CD4-positive, alpha-beta memory T cell (primary cell): Measurements from ENCODE around the gene FOXP1. TPM values are rescaled to one million over a fixed set of nuclear protein-coding genes. Genes with fewer than 3 reads are reported as not detected.

Experiments
- CTCF ChIA-PET: fragments of 350-600 bp; sonication (Branson Sonifier 250); formaldehyde crosslinking; loops from one replicate; lab custom pipeline; 2021; ENCODE audit warnings: inconsistent platforms; ENCODE audit not compliant: partially characterized antibody; lab: Charles Lee
- POLR2A ChIA-PET: fragments of 350-600 bp; sonication (Branson Sonifier 250); formaldehyde crosslinking; loops from one replicate; lab custom pipeline; 2021; ENCODE audit not compliant: partially characterized antibody; lab: Charles Lee
- DNase-seq, 5 donors: peaks; one replicate each; pipeline versions ENCODE4 v3.0.0 to v3.0.0-alpha.2; 2020 to 2022; ENCODE audit warnings: mixed read lengths in 1 of 5
- H3K27ac ChIP-seq: one replicate; pipeline ENCODE4 v1.7.0; 2013; ENCODE audit warnings: low read depth, low read length
- H3K27me3 ChIP-seq: 2 replicates; pipeline ENCODE4 v1.7.0; 2013; ENCODE audit warnings: mild to moderate bottlenecking, low read length, moderate library complexity; ENCODE audit not compliant: insufficient read depth
- H3K36me3 ChIP-seq: 2 replicates; pipeline ENCODE4 v1.7.0; 2013; ENCODE audit warnings: mild to moderate bottlenecking, low read length, moderate library complexity; ENCODE audit not compliant: insufficient read depth
- H3K4me1 ChIP-seq: 2 replicates; pipeline ENCODE4 v1.7.0; 2013; ENCODE audit warnings: mild to moderate bottlenecking, low read length, moderate library complexity; ENCODE audit not compliant: insufficient read depth
- H3K4me3 ChIP-seq, 2 donors: one replicate each; pipeline ENCODE4 v1.7.0; 2013; ENCODE audit warnings: low read length in 2 of 2, mild to moderate bottlenecking in 1 of 2
- H3K9me3 ChIP-seq, 2 donors: one replicate each; pipeline ENCODE4 v1.7.0; 2013; ENCODE audit warnings: low read length in 2 of 2, control low read depth in 1 of 2; ENCODE audit not compliant: control insufficient read depth in 1 of 2
- H3K27ac Mint-ChIP-seq, 7 donors: one replicate each; pipeline ENCODE4 v1.8.0; 2020 to 2021; ENCODE audit warnings: mixed read lengths in 7 of 7, mild to moderate bottlenecking in 6 of 7, inconsistent platforms in 3 of 7, moderate library complexity in 3 of 7
- H3K27me3 Mint-ChIP-seq, 2 donors: one replicate each; pipeline ENCODE4 v1.8.0; 2020 to 2021; ENCODE audit warnings: mixed read lengths in 2 of 2
- H3K36me3 Mint-ChIP-seq, 2 donors: one replicate each; pipeline ENCODE4 v1.8.0; 2020 to 2021; ENCODE audit warnings: mixed read lengths in 2 of 2, inconsistent platforms in 1 of 2, mild to moderate bottlenecking in 1 of 2
- H3K4me1 Mint-ChIP-seq, 4 donors: one replicate each; pipeline ENCODE4 v1.8.0; 2020 to 2021; ENCODE audit warnings: mixed read lengths in 4 of 4, mild to moderate bottlenecking in 1 of 4
- H3K4me3 Mint-ChIP-seq, 8 donors: one replicate each; pipeline ENCODE4 v1.8.0; 2020 to 2021; ENCODE audit warnings: mixed read lengths in 8 of 8, mild to moderate bottlenecking in 7 of 8, moderate library complexity in 6 of 8, inconsistent platforms in 3 of 8
- H3K9me3 Mint-ChIP-seq, 8 donors: one replicate each; pipeline ENCODE4 v1.8.0; 2020 to 2021; ENCODE audit warnings: mixed read lengths in 8 of 8, mild to moderate bottlenecking in 5 of 8, inconsistent platforms in 3 of 8, moderate library complexity in 1 of 8
- intact Hi-C: fragments of 100-400 bp; cut with micrococcal nuclease; formaldehyde crosslinking; loops from one replicate; pipeline ENCODE4 v1.15.1; 2023
- polyA plus RNA-seq, 2 donors: library from polyadenylated mRNA; unstranded; fragments of 300-500 nt; fragmentation: Illumina TruSeq; gene quantifications; one replicate each; pipeline ENCODE4 v1.2.3, GENCODE V29; 2021
- total RNA-seq, 2 experiments: library from RNA; stranded (reverse); gene quantifications; one replicate each; pipeline ENCODE4 v1.2.3, GENCODE V29; 2021

FOXP1 gene
- total and polyA plus RNA-seq, 4 experiments from 2014 or later = 189 to 348 (median 279) TPM

DNA sequence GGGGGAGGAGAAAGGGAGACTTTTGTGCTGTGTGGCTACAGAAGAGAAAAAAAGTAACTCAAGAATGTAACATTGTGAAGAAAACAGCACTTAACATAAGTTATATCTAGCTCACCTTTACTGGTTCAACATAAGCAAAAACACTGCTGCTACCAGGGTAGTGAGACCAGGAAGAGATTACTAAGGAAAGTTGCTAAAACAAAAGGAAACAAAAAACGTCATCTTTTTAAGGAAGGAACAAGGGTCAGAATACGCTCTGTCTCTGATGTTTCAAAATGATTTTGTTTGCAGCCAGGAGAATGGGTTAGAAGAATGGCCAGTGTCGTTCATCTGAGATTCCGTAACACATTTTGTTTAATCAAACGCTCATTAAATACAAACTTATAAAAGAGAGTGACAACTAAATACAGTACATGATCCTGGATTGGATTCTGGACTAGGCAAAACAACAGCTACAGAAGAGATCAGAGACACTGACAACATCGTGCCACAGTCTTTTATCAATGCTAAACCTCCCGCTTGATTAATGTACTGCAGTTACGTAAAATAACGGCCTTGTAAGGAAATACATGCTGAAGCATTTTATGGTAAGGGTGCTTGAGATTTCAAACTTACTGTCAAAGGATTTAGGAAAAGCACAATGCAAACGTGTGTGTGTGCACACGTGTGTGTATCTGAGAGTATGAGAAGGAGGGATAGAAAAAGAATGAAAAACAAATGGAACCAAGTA is 67.7 kb downstream of the FOXP1 start:
- no peaks in the 10 kb centered on the region for H3K27me3 Mint-ChIP-seq
- H3K4me3 Mint-ChIP-seq = no peak overlapping the region
- Histone ChIP-seq H3K4me3 (no peak overlapping the region), H3K9me3 (no peaks in the 10 kb centered on the region), H3K36me3 (no peaks in the 10 kb centered on the region), H3K4me1 (peaks cover 20% of the 10 kb centered on the region), H3K27ac (no peak overlapping the region), H3K27me3 (no peaks in the 10 kb centered on the region)
- CTCF ChIA-PET = interaction anchor here (1.4 to 1.6 kb wide), 3 partner anchors 70 to 965 kb away, joined by 4 read pairs; no protein-coding TSS in a partner anchor
- peaks cover 0 to 4% of the 10 kb centered on the region in 2 donors for H3K36me3 Mint-ChIP-seq
- no peak for DNase-seq
- H3K27ac Mint-ChIP-seq = no peak overlapping the region
- no peaks in the 10 kb centered on the region for H3K9me3 Mint-ChIP-seq
- intact Hi-C loops = no loop called here
- POLR2A ChIA-PET = interaction anchor here (0.6 to 1.0 kb wide), 2 partner anchors 60 to 310 kb away, joined by 3 to 4 read pairs; no protein-coding TSS in a partner anchor
- peaks cover under 1 to 12% (median 10%) of the 10 kb centered on the region in 4 donors for H3K4me1 Mint-ChIP-seq

DNA sequence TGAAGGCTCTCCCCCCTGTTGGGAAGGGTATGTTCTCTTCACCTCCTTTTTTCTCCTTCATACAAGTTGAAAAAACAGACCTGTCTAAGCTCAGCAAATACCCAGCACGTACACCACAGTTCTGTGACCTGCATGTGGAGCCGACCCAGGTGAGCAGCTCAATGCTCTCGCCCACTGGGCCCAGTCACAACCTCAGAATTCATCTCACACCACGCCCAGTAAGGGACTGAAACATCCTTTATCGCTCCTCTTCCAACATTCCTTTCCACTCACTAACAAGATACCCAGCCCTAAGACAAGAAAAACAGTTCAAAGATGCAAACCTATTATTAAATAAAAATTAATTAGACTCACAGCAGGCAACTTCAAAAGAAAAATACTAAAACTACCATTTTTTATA is 68.9 kb downstream of the FOXP1 start:
- Mint-ChIP-seq H3K4me1 (peaks cover 7 to 17% (median 13%) of the 10 kb centered on the region in 4 donors), H3K9me3 (no peaks in the 10 kb centered on the region), H3K27me3 (no peaks in the 10 kb centered on the region), H3K27ac (no peak overlapping the region), H3K4me3 (no peak overlapping the region), H3K36me3 (peaks cover 0 to 4% of the 10 kb centered on the region in 2 donors)
- Histone ChIP-seq H3K36me3 (no peaks in the 10 kb centered on the region), H3K27ac (no peak overlapping the region), H3K4me1 (peaks cover 27% of the 10 kb centered on the region), H3K4me3 (no peak overlapping the region), H3K9me3 (no peaks in the 10 kb centered on the region), H3K27me3 (no peaks in the 10 kb centered on the region)
- ChIA-PET CTCF (interaction anchor here (1.2 to 1.6 kb wide), 4 partner anchors 268 to 964 kb away, joined by 3 to 5 read pairs (median 4); no protein-coding TSS in a partner anchor), POLR2A (interaction anchor here (1.0 kb wide), 1 partner anchor 59 kb away, joined by 3 read pairs; no protein-coding TSS in a partner anchor)
- no peak for DNase-seq
- intact Hi-C loops = loop anchor here (1.0 to 5.0 kb wide), 3 partner anchors 70 to 212 kb away; no protein-coding TSS in a partner anchor

DNA sequence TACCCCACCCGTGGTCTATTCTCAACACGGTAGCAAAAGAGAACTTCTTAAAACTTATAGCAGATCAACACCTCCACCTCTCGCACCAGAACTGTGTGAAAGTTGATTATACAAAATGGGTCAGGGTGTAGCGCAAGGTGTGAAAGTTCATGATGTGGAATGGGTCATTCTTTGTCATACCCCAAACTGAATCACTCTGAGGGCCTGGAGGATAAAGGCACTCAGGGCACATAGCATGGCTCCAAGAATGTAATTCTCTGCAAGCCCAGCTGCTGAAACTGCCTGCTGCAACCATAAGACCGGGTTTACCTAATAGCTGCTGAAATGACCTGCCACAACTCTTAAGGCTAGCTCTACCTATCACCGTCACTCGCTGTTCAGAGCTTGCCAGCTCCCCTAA is 70.0 kb downstream of the FOXP1 start:
- H3K4me1 ChIP-seq = peaks cover 27% of the 10 kb centered on the region
- Mint-ChIP-seq H3K27me3 (no peaks in the 10 kb centered on the region), H3K27ac (no peak overlapping the region), H3K4me1 (peaks cover 7 to 17% (median 15%) of the 10 kb centered on the region in 4 donors), H3K36me3 (peaks cover 0 to 1% of the 10 kb centered on the region in 2 donors), H3K9me3 (no peaks in the 10 kb centered on the region), H3K4me3 (no peak overlapping the region)
- no peak overlapping the region for H3K27ac ChIP-seq
- intact Hi-C loops = loop anchor here (2.0 to 5.0 kb wide), 5 partner anchors 97 to 383 kb away; no protein-coding TSS in a partner anchor
- H3K27me3 ChIP-seq = no peaks in the 10 kb centered on the region
- H3K4me3 ChIP-seq = no peak overlapping the region
- ChIA-PET CTCF (interaction anchor here (0.9 to 1.4 kb wide), 4 partner anchors 10 to 507 kb away, joined by 3 to 5 read pairs (median 4); no protein-coding TSS in a partner anchor), POLR2A (interaction anchor here (1.0 kb wide), 1 partner anchor 54 kb away, joined by 3 read pairs; no protein-coding TSS in a partner anchor)
- no peaks in the 10 kb centered on the region for H3K36me3 ChIP-seq
- no peaks in the 10 kb centered on the region for H3K9me3 ChIP-seq
- DNase-seq = no peak

DNA sequence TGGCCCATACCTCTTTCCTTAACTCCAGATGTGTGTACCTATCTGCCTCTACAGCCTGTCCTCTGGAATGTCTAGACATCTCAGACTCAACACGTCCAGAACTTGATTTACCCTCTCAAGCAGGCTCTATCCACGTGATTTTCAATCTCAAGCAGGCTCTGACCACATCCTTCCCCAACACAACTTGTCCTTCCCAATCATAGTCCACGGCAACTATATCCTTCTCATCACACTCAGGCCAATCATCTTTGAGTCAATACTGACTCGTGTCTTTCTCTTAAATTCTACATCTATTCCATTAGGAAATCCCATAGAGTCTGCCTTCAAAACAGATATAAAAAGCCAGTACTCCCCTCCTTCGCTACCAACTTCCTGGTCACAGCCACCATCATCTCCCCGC is 70.4 kb downstream of the FOXP1 start:
- Histone ChIP-seq H3K9me3 (no peaks in the 10 kb centered on the region), H3K27me3 (no peaks in the 10 kb centered on the region), H3K4me3 (no peak overlapping the region), H3K27ac (no peak overlapping the region), H3K36me3 (no peaks in the 10 kb centered on the region), H3K4me1 (peaks cover 27% of the 10 kb centered on the region)
- intact Hi-C loops = loop anchor here (2.0 to 5.0 kb wide), 5 partner anchors 96 to 382 kb away; no protein-coding TSS in a partner anchor
- H3K27me3 Mint-ChIP-seq = no peaks in the 10 kb centered on the region
- no peak overlapping the region for H3K4me3 Mint-ChIP-seq
- H3K36me3 Mint-ChIP-seq = no peaks in the 10 kb centered on the region
- no peak overlapping the region for H3K27ac Mint-ChIP-seq
- no peaks in the 10 kb centered on the region for H3K9me3 Mint-ChIP-seq
- no peak for DNase-seq
- POLR2A ChIA-PET = interaction anchor here (1.0 kb wide), 1 partner anchor 54 kb away, joined by 3 read pairs; no protein-coding TSS in a partner anchor
- H3K4me1 Mint-ChIP-seq = peaks cover 7 to 17% (median 15%) of the 10 kb centered on the region in 4 donors
- CTCF ChIA-PET = interaction anchor here (0.9 to 2.0 kb wide), 4 partner anchors 10 to 507 kb away, joined by 3 to 12 read pairs (median 5); no protein-coding TSS in a partner anchor

DNA sequence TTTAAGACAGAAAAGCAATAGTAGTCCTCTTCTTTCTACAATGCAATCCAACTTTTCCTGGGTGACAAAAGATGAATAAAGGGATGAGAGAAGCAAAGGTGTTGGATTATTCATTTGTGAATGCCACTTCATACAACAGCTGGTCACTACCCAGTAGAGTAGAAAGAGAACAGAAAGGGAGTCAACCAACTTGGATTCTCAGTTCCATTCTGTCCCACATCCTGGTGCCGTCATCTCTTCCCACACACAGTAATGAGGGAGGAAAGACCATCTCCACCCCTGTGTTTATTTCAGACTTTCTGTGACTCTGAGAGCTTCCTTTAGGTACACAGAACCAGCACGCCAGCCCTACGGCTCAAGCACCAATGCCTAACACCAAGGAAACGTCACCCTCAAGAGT is 71.0 kb downstream of the FOXP1 start:
- H3K36me3 ChIP-seq = no peaks in the 10 kb centered on the region
- CTCF ChIA-PET = interaction anchor here (1.0 to 2.6 kb wide), 8 partner anchors 17 to 442 kb away, joined by 3 to 16 read pairs (median 6); no protein-coding TSS in a partner anchor

DNA sequence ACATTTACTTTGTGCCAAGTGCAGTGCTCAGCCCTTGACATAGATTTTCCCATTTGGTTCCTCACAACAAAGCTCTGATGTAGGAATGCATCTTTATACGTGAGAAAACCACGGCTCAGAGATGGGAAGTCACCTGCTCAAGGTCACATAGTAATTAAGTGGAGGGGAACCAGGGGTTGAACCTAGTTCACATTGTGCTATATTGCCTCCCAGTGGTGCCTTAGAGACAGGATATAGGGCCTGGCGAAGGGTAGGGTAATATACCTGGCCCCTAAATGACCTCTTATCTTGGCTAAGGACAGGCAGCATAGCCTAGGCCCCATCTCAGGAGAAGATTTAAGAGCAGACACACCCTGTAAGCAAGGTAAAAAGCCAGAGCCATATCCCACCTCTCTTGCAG is 71.5 kb downstream of the FOXP1 start:
- ChIA-PET CTCF (interaction anchor here (0.6 to 2.6 kb wide), 37 partner anchors 10 to 770 kb away, joined by 3 to 16 read pairs (median 4); no protein-coding TSS in a partner anchor), POLR2A (interaction anchor here (0.9 to 2.0 kb wide), 9 partner anchors 16 to 449 kb away, joined by 3 to 7 read pairs (median 4); no protein-coding TSS in a partner anchor)
- Histone ChIP-seq H3K9me3 (no peaks in the 10 kb centered on the region), H3K4me3 (no peak overlapping the region), H3K27ac (no peak overlapping the region), H3K36me3 (no peaks in the 10 kb centered on the region), H3K27me3 (no peaks in the 10 kb centered on the region), H3K4me1 (peaks cover 27% of the 10 kb centered on the region)
- peak overlapping the region; percentile 67 to 92 (median 85) for H3K27ac Mint-ChIP-seq
- intact Hi-C loops = loop anchor here (1.0 to 5.0 kb wide), 9 partner anchors 56 to 962 kb away; no protein-coding TSS in a partner anchor
- DNase-seq = peak; percentile 63 to 67 (median 65)
- peak overlapping the region in 1 of 8 donors; percentile 35 for H3K4me3 Mint-ChIP-seq
- no peaks in the 10 kb centered on the region for H3K27me3 Mint-ChIP-seq
- no peaks in the 10 kb centered on the region for H3K36me3 Mint-ChIP-seq
- H3K9me3 Mint-ChIP-seq = no peaks in the 10 kb centered on the region
- H3K4me1 Mint-ChIP-seq = peaks cover 7 to 17% (median 14%) of the 10 kb centered on the region in 4 donors

More for the DNA sequence above, 71.0 kb downstream of the FOXP1 start:
- H3K27ac ChIP-seq = no peak overlapping the region
- Mint-ChIP-seq H3K27me3 (no peaks in the 10 kb centered on the region), H3K36me3 (no peaks in the 10 kb centered on the region), H3K4me3 (no peak overlapping the region), H3K4me1 (peaks cover 7 to 17% (median 14%) of the 10 kb centered on the region in 4 donors), H3K27ac (peak overlapping the region; percentile 67 to 92 (median 85)), H3K9me3 (no peaks in the 10 kb centered on the region)
- H3K4me1 ChIP-seq = peaks cover 27% of the 10 kb centered on the region
- no peaks in the 10 kb centered on the region for H3K27me3 ChIP-seq
- DNase-seq = no peak
- intact Hi-C loops = loop anchor here (1.0 to 5.0 kb wide), 9 partner anchors 56 to 962 kb away; no protein-coding TSS in a partner anchor
- POLR2A ChIA-PET = interaction anchor here (1.4 to 2.0 kb wide), 3 partner anchors 16 to 114 kb away, joined by 4 to 7 read pairs (median 5); no protein-coding TSS in a partner anchor
- no peak overlapping the region for H3K4me3 ChIP-seq
- no peaks in the 10 kb centered on the region for H3K9me3 ChIP-seq
